ENCODE results near the gene RRP1.

- TF ChIP-seq POLR2A (IDR thresholded peaks at IDR 0.05): no peak
- no peak for TF ChIP-seq CTCF (IDR thresholded peaks at IDR 0.05)
Measured at GRCh38 chr21:43761886-43762285, 27.5 kb upstream of the RRP1 start.

All from Peyer's patch (tissue), 4 donors.